IMR-90 (cell line): ENCODE measurements around the gene SH3GLB2. TPM values are rescaled to one million over a fixed set of nuclear protein-coding genes. Genes with fewer than 3 reads are reported as not detected.

ENCODE experiments used
- ATAC-seq: fragments of 200-7000 bp; cut with Tn5 transposase; 2 replicates; pipeline ENCODE4 v1.9.1; 2020; ENCODE audit warnings: low read depth, mild to moderate bottlenecking, moderate library complexity
- BruUV-seq: library from RNA; stranded (reverse); fragments of 400-500 nt; replicated peaks from 2 replicates; lab custom pipeline; 2021; lab: Mats Ljungman, UMichigan
- CTCF ChIA-PET: fragments of 300-600 bp; formaldehyde crosslinking; extraction: SDS; loops from one replicate; lab custom pipeline; 2021; ENCODE audit warnings: antibody characterized with exemption; lab: Yijun Ruan, JAX
- POLR2A ChIA-PET: fragments of 300-600 bp; sonication (Branson Sonifier 250); formaldehyde crosslinking; loops from one replicate; lab custom pipeline; 2022; ENCODE audit warnings: antibody characterized with exemption; ENCODE audit not compliant: unreplicated experiment; lab: Charles Lee
- DNase-seq: peaks from one replicate; pipeline ENCODE4 v3.0.0; 2013
- H2AFZ ChIP-seq: replicated peaks from 2 replicates; pipeline ENCODE3; 2013; ENCODE audit warnings: low read length, mild to moderate bottlenecking; ENCODE audit not compliant: poor library complexity
- H2AK5ac ChIP-seq: 2 replicates; pipeline ENCODE4 v1.6.1; 2013; ENCODE audit warnings: low read depth, low read length, inconsistent platforms
- H2AK9ac ChIP-seq: replicated peaks from 2 replicates; pipeline ENCODE3; 2013; ENCODE audit warnings: mild to moderate bottlenecking, low read depth, low read length, moderate library complexity; ENCODE audit not compliant: poor library complexity
- H2BK120ac ChIP-seq: 2 replicates; pipeline ENCODE4 v1.6.1; 2013; ENCODE audit warnings: low read depth, low read length, inconsistent platforms
- H2BK15ac ChIP-seq: 3 replicates; pipeline ENCODE4 v1.6.1; 2013; ENCODE audit warnings: low read depth, low read length, inconsistent platforms
- H2BK20ac ChIP-seq: 2 replicates; pipeline ENCODE4 v1.6.1; 2013; ENCODE audit warnings: low read depth, mild to moderate bottlenecking, inconsistent platforms, low read length, moderate library complexity
- H2BK5ac ChIP-seq: 2 replicates; pipeline ENCODE4 v1.6.1; 2013; ENCODE audit warnings: mild to moderate bottlenecking, low read depth, low read length, inconsistent platforms; ENCODE audit not compliant: poor library complexity, severe bottlenecking
- H3K14ac ChIP-seq: replicated peaks from 2 replicates; pipeline ENCODE4 v1.6.1; 2013; ENCODE audit warnings: low read depth, low read length, inconsistent platforms
- H3K18ac ChIP-seq: 2 replicates; pipeline ENCODE4 v1.6.1; 2013; ENCODE audit warnings: low read depth, low read length, control low read depth
- H3K23ac ChIP-seq: 2 replicates; pipeline ENCODE4 v1.6.1; 2013; ENCODE audit warnings: low read depth, low read length, inconsistent platforms
- H3K27ac ChIP-seq: 2 replicates; pipeline ENCODE4 v1.5.1; 2013; ENCODE audit warnings: mild to moderate bottlenecking, control low read depth, low read length; ENCODE audit not compliant: insufficient read depth
- H3K27me3 ChIP-seq: 2 replicates; pipeline ENCODE4 v1.6.1; 2013; ENCODE audit warnings: low read length; ENCODE audit not compliant: control insufficient read depth, insufficient read depth
- H3K36me3 ChIP-seq: 2 replicates; pipeline ENCODE4 v1.6.1; 2013; ENCODE audit warnings: low read length, mixed read lengths; ENCODE audit not compliant: control insufficient read depth, insufficient read depth
- H3K4ac ChIP-seq: 2 replicates; pipeline ENCODE4 v1.6.1; 2013; ENCODE audit warnings: low read depth, low read length, inconsistent platforms
- H3K4me1 ChIP-seq: 2 replicates; pipeline ENCODE4 v1.6.1; 2013; ENCODE audit warnings: low read length, mixed read lengths; ENCODE audit not compliant: control insufficient read depth, insufficient read depth
- H3K4me2 ChIP-seq: 2 replicates; pipeline ENCODE4 v1.6.1; 2013; ENCODE audit warnings: low read depth, mild to moderate bottlenecking, control low read depth, low read length, moderate library complexity
- H3K4me3 ChIP-seq: 2 replicates; pipeline ENCODE4 v1.5.1; 2013; ENCODE audit warnings: low read depth, mild to moderate bottlenecking, control low read depth, low read length, moderate library complexity; ENCODE audit not compliant: insufficient read depth
- H3K56ac ChIP-seq: 2 replicates; pipeline ENCODE4 v1.6.1; 2013; ENCODE audit warnings: low read length, inconsistent platforms; ENCODE audit not compliant: insufficient read depth; ENCODE audit errors: extremely low read depth
- H3K79me1 ChIP-seq, 2 experiments: 2 replicates each; pipeline ENCODE4 v1.6.1; 2013; ENCODE audit warnings: low read length in 2 of 2, inconsistent platforms in 1 of 2, low read depth in 1 of 2
- H3K9ac ChIP-seq: 2 replicates; pipeline ENCODE4 v1.6.1; 2013; ENCODE audit warnings: low read depth, low read length, control low read depth
- H3K9me1 ChIP-seq: 2 replicates; pipeline ENCODE4 v1.6.1; 2013; ENCODE audit warnings: low read length, inconsistent platforms; ENCODE audit not compliant: insufficient read depth
- H3K9me3 ChIP-seq: 2 replicates; pipeline ENCODE4 v1.6.1; 2013; ENCODE audit warnings: low read length; ENCODE audit not compliant: control insufficient read depth, insufficient read depth
- H4K20me1 ChIP-seq: 2 replicates; pipeline ENCODE4 v1.6.1; 2013; ENCODE audit warnings: low read length, inconsistent platforms; ENCODE audit not compliant: insufficient read depth
- H4K5ac ChIP-seq: 2 replicates; pipeline ENCODE4 v1.6.1; 2013; ENCODE audit warnings: mild to moderate bottlenecking, low read depth, low read length, control low read depth
- H4K8ac ChIP-seq, 2 experiments: 2 replicates each; pipeline ENCODE4 v1.6.1; 2013; ENCODE audit warnings: low read depth in 2 of 2, low read length in 2 of 2, control low read depth in 1 of 2, inconsistent platforms in 1 of 2
- H4K91ac ChIP-seq: 2 replicates; pipeline ENCODE4 v1.6.1; 2013; ENCODE audit warnings: low read depth, low read length, inconsistent platforms; ENCODE audit not compliant: insufficient read depth
- BHLHE40 ChIP-seq: fragments of 150-350 bp; IDR thresholded peaks from 2 replicates; pipeline ENCODE4 v1.6.1; 2016; ENCODE audit warnings: mild to moderate bottlenecking, low read depth, low read length
- CEBPB ChIP-seq: IDR thresholded peaks from 2 replicates; pipeline ENCODE4 v1.6.1; 2012; ENCODE audit warnings: low read depth, low read length, improper control_type of control experiment
- CHD1 ChIP-seq: IDR thresholded peaks from 2 replicates; pipeline ENCODE4 v1.6.1; 2012; ENCODE audit warnings: low read depth, low read length, improper control_type of control experiment
- CTCF ChIP-seq: conservative IDR thresholded peaks from 2 replicates; pipeline ENCODE4 v1.5.1; 2012; ENCODE audit warnings: mild to moderate bottlenecking, low read depth, low read length, improper control_type of control experiment
- ELK1 ChIP-seq: fragments of 150-350 bp; IDR thresholded peaks from 2 replicates; pipeline ENCODE4 v1.6.1; 2016; ENCODE audit warnings: low read depth, mild to moderate bottlenecking, low read length, moderate library complexity, borderline replicate concordance
- FOS ChIP-seq: fragments of 150-350 bp; IDR thresholded peaks from 2 replicates; pipeline ENCODE4 v1.6.1; 2016; ENCODE audit warnings: low read depth, low read length
- MAFK ChIP-seq: IDR thresholded peaks from 2 replicates; pipeline ENCODE4 v1.6.1; 2012; ENCODE audit warnings: low read depth, low read length, improper control_type of control experiment
- MAZ ChIP-seq: IDR thresholded peaks from 2 replicates; pipeline ENCODE4 v1.6.1; 2012; ENCODE audit warnings: low read depth, mild to moderate bottlenecking, low read length, improper control_type of control experiment, moderate library complexity, borderline replicate concordance
- MXI1 ChIP-seq: IDR thresholded peaks from 2 replicates; pipeline ENCODE4 v1.6.1; 2012; ENCODE audit warnings: low read depth, mild to moderate bottlenecking, low read length, moderate library complexity, borderline replicate concordance
- NFE2L2 ChIP-seq: fragments of 150-350 bp; IDR thresholded peaks from 2 replicates; pipeline ENCODE4 v1.6.1; 2016; ENCODE audit warnings: low read depth, mild to moderate bottlenecking, low read length
- RAD21 ChIP-seq: IDR thresholded peaks from 2 replicates; pipeline ENCODE4 v1.6.1; 2012; ENCODE audit warnings: low read length, improper control_type of control experiment
- RCOR1 ChIP-seq: IDR thresholded peaks from 2 replicates; pipeline ENCODE4 v1.6.1; 2012; ENCODE audit warnings: mild to moderate bottlenecking, low read length, improper control_type of control experiment; ENCODE audit not compliant: insufficient replicate concordance
- SMC3 ChIP-seq: fragments of 150-350 bp; IDR thresholded peaks from 2 replicates; pipeline ENCODE4 v1.6.1; 2016; ENCODE audit warnings: low read depth, mild to moderate bottlenecking, antibody characterized with exemption, low read length, moderate library complexity
- USF2 ChIP-seq: fragments of 150-350 bp; IDR thresholded peaks from 2 replicates; pipeline ENCODE4 v1.6.1; 2017; ENCODE audit warnings: mild to moderate bottlenecking, antibody characterized with exemption, low read length, low read depth
- WGBS, 2 experiments: methylation state at CpG; one replicate each; pipeline versions ENCODE4 v1.1.5 to v1.1.7; 2013; ENCODE audit warnings: missing lambda C conversion rate in 2 of 2; ENCODE audit not compliant: insufficient read length in 1 of 2; ENCODE audit errors: extremely low coverage in 2 of 2; 5-methylcytosine and 5-hydroxymethylcytosine counted together
- dilution Hi-C: fragments of 300-500 bp; cut with HindIII; formaldehyde crosslinking; loops from one replicate; pipeline ENCODE4 v1.14.3; 2018; ENCODE audit warnings: low sequenced_read_pairs; ENCODE audit not compliant: unreplicated experiment
- in situ Hi-C: fragments of 300-500 bp; cut with MboI; formaldehyde crosslinking; loops from 3 replicates; pipeline ENCODE4 v1.14.3; 2019; ENCODE audit warnings: low sequenced_read_pairs, inconsistent platforms, mixed read lengths
- intact Hi-C: fragments of 100-400 bp; cut with micrococcal nuclease; formaldehyde crosslinking; loops from 2 replicates; pipeline ENCODE4 v1.10.0; 2022
- polyA plus RNA-seq, 3 experiments: library from polyadenylated mRNA; depleted of rRNA; stranded (reverse); fragments of >200 nt; gene quantifications; 2 replicates each; pipeline ENCODE4 v1.2.3, GENCODE V29; 2012; ENCODE audit warnings: low replicate concordance in 1 of 3
- total RNA-seq: library from RNA; depleted of rRNA; stranded (reverse); fragments of >200 nt; gene quantifications from 2 replicates; pipeline ENCODE4 v1.2.3, GENCODE V29; 2012

Gene SH3GLB2
- total and polyA plus RNA-seq, 2 of the 4 experiments (the other 2 are of a cell fraction), result 36.4 to 68.4 TPM

- Histone ChIP-seq H2BK120ac (no peak overlapping the region), H3K36me3 (peaks cover 31% of the 10 kb centered on the region), H3K4me2 (no peak overlapping the region), H2BK5ac (no peak overlapping the region), H2AK5ac (no peak overlapping the region), H3K4ac (no peak overlapping the region), H2BK20ac (no peak overlapping the region), H3K27ac (no peak overlapping the region), H4K8ac (no peak overlapping the region), H3K56ac (no peak overlapping the region), H3K9ac (no peak overlapping the region), H4K5ac (no peak overlapping the region), H3K18ac (no peak overlapping the region), H3K27me3 (no peaks in the 10 kb centered on the region), H3K9me1 (0 out of 2 replicates have a peak, but pooled peaks cover 4% of the 10 kb centered on the region), H2AK9ac (no peak overlapping the region), H3K4me3 (no peak overlapping the region), H3K14ac (no peak overlapping the region), H3K9me3 (no peaks in the 10 kb centered on the region), H2AFZ (no peak overlapping the region), H2BK15ac (no peak overlapping the region), H4K91ac (no peak overlapping the region), H3K4me1 (no peaks in the 10 kb centered on the region), H4K20me1 (no peaks in the 10 kb centered on the region), H3K23ac (no peak overlapping the region), H3K79me1 (no peaks in the 10 kb centered on the region)
- intact Hi-C loops, result no loop called here
- DNase-seq (no peak), ATAC-seq (no peak)
- TF ChIP-seq CTCF (no peak), BHLHE40 (no peak), CEBPB (no peak), MAFK (no peak), MXI1 (no peak), NFE2L2 (no peak), MAZ (no peak), CHD1 (no peak), USF2 (no peak), RCOR1 (no peak), RAD21 (no peak), FOS (no peak), ELK1 (no peak), SMC3 (no peak)
- in situ Hi-C loops, result no loop called here
- WGBS, 2 experiments, result 95% methylated on average over 10 of the region's 19 CpGs; no CpG with 5 or more reads in 1 of the 2 experiments
- BruUV-seq, result no TSS peak
- ChIA-PET CTCF (no interaction called here), POLR2A (no interaction called here)
- dilution Hi-C loops, result no loop called here
Observed at GRCh38 chr9:129068110-129068509, 40.0 kb upstream of the SH3GLB2 start.
